Loucy (cell line): ENCODE measurements around the gene KCTD13.
"Not testable (repeated sequence)": the region's sequence is repeated elsewhere in the genome, so short reads cannot be mapped to it uniquely, and the experiment has no call there.

Experiments used
- H2AFZ ChIP-seq: fragments of 200-600 bp; sonication (generic); 2 replicates; pipeline ENCODE4 v1.6.0; 2016; ENCODE audit warnings: antibody characterized with exemption, mild to moderate bottlenecking, low read length, moderate library complexity
- H3F3A ChIP-seq: fragments of 200-600 bp; 2 replicates; pipeline ENCODE4 v1.6.0; 2016; ENCODE audit warnings: antibody characterized with exemption, low read depth, mild to moderate bottlenecking
- H3K27me3 ChIP-seq: fragments of 200-600 bp; sonication (generic); 2 replicates; pipeline ENCODE4 v1.6.1; 2014; ENCODE audit warnings: low read length, mild to moderate bottlenecking; ENCODE audit not compliant: insufficient read depth, poor library complexity, severe bottlenecking
- H3K36me3 ChIP-seq: fragments of 200-600 bp; sonication (generic); 2 replicates; pipeline ENCODE4 v1.6.1; 2016; ENCODE audit warnings: low read length; ENCODE audit not compliant: insufficient read depth
- H3K4me1 ChIP-seq: fragments of 200-600 bp; sonication (generic); 2 replicates; pipeline ENCODE4 v1.5.1; 2014; ENCODE audit warnings: low read length, mild to moderate bottlenecking; ENCODE audit not compliant: insufficient read depth, poor library complexity, severe bottlenecking
- H3K4me2 ChIP-seq: fragments of 200-600 bp; sonication (generic); 2 replicates; pipeline ENCODE4 v1.6.0; 2014; ENCODE audit warnings: antibody characterized with exemption, low read length, low read depth, mild to moderate bottlenecking; ENCODE audit not compliant: poor library complexity, severe bottlenecking
- H3K4me3 ChIP-seq: fragments of 200-600 bp; sonication (generic); 2 replicates; pipeline ENCODE4 v1.5.1; 2014; ENCODE audit warnings: low read length, mild to moderate bottlenecking, mixed read lengths; ENCODE audit not compliant: poor library complexity, severe bottlenecking
- H3K79me2 ChIP-seq: fragments of 200-600 bp; sonication (generic); 2 replicates; pipeline ENCODE4 v1.6.1; 2014; ENCODE audit warnings: low read length; ENCODE audit not compliant: insufficient read depth
- H3K9ac ChIP-seq: fragments of 200-600 bp; sonication (generic); 2 replicates; pipeline ENCODE4 v1.6.0; 2014; ENCODE audit warnings: mild to moderate bottlenecking, low read depth, low read length, moderate library complexity; ENCODE audit not compliant: poor library complexity, severe bottlenecking
- H3K9me2 ChIP-seq: fragments of 200-600 bp; sonication (generic); replicated peaks from 2 replicates; pipeline ENCODE4 v1.6.1; 2016; ENCODE audit warnings: low read depth, low read length, mixed read lengths
- H3K9me3 ChIP-seq: fragments of 200-600 bp; sonication (generic); 2 replicates; pipeline ENCODE4 v1.6.1; 2014; ENCODE audit warnings: mild to moderate bottlenecking, antibody characterized with exemption, low read length, low read depth; ENCODE audit not compliant: insufficient read depth
- H4K20me1 ChIP-seq: fragments of 200-600 bp; sonication (generic); 2 replicates; pipeline ENCODE4 v1.6.0; 2014; ENCODE audit warnings: antibody characterized with exemption, low read length, mild to moderate bottlenecking; ENCODE audit not compliant: insufficient read depth, poor library complexity, severe bottlenecking
- EZH2phosphoT487 ChIP-seq: fragments of 200-600 bp; IDR thresholded peaks from 2 replicates; pipeline ENCODE4 v1.6.1; 2018; ENCODE audit warnings: antibody characterized with exemption, mild to moderate bottlenecking, moderate library complexity, borderline replicate concordance
- TF ChIP-seq, protein P1 (sequence below): fragments of 200-600 bp; sonication (generic); conservative IDR thresholded peaks from 2 replicates; pipeline ENCODE4 v1.5.1; 2014; ENCODE audit warnings: mild to moderate bottlenecking, antibody characterized with exemption, low read length

KCTD13 gene

DNA sequence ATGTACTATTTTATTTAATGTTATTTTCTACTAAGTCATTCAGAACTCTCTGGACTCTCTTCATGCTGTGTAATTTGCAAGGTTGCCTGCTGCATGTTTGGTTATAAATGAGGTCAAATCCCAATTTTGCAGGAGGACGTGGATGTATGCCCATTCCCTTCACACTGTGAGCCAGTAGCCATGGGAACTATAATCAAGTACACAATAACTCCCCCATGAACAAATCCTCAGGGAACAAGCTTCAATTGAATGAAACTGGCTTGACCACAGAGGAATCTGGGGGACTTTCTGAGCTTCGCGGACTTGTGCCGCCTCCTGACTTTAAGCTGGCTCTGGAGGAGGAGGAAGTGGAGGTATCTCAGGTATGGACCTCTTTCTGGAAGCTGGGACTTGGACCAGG lies 14.6 kb upstream of the KCTD13 start:
- no peaks in the 10 kb centered on the region for H3K9me3 ChIP-seq
- H3K4me3 ChIP-seq, result no peak overlapping the region
- H3K4me2 ChIP-seq, result no peak overlapping the region
- H3K9me2 ChIP-seq, result no peaks in the 10 kb centered on the region
- H3K4me1 ChIP-seq, result peaks cover 11% of the 10 kb centered on the region
- no peak overlapping the region for H3K9ac ChIP-seq
- no peak for TF ChIP-seq EZH2phosphoT487
- TF ChIP-seq, protein P1, sequence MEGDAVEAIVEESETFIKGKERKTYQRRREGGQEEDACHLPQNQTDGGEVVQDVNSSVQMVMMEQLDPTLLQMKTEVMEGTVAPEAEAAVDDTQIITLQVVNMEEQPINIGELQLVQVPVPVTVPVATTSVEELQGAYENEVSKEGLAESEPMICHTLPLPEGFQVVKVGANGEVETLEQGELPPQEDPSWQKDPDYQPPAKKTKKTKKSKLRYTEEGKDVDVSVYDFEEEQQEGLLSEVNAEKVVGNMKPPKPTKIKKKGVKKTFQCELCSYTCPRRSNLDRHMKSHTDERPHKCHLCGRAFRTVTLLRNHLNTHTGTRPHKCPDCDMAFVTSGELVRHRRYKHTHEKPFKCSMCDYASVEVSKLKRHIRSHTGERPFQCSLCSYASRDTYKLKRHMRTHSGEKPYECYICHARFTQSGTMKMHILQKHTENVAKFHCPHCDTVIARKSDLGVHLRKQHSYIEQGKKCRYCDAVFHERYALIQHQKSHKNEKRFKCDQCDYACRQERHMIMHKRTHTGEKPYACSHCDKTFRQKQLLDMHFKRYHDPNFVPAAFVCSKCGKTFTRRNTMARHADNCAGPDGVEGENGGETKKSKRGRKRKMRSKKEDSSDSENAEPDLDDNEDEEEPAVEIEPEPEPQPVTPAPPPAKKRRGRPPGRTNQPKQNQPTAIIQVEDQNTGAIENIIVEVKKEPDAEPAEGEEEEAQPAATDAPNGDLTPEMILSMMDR, result no peak
- no peak overlapping the region for H2AFZ ChIP-seq
- no peaks in the 10 kb centered on the region for H3K36me3 ChIP-seq
- H3K27me3 ChIP-seq, result no peaks in the 10 kb centered on the region
- H3F3A ChIP-seq, result no peaks in the 10 kb centered on the region
- no peaks in the 10 kb centered on the region for H3K79me2 ChIP-seq
- H4K20me1 ChIP-seq, result no peaks in the 10 kb centered on the region

DNA sequence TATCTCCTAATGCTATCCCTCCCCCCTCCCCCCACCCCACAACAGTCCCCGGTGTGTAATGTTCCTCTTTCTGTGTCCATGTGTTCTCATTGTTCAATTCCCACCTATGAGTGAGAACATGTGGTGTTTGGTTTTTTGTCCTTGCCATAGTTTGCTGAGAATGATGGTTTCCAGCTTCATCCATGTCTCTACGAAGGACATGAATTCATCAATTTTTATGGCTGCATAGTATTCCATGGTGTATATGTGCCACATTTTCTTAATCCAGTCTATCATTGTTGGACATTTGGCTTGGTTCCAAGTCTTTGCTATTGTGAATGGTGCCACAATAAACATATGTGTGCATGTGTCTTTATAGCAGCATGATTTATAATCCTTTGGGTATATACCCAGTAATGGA lies 5.7 kb upstream of the KCTD13 start:
- H3K27me3 ChIP-seq, result not testable (repeated sequence)

DNA sequence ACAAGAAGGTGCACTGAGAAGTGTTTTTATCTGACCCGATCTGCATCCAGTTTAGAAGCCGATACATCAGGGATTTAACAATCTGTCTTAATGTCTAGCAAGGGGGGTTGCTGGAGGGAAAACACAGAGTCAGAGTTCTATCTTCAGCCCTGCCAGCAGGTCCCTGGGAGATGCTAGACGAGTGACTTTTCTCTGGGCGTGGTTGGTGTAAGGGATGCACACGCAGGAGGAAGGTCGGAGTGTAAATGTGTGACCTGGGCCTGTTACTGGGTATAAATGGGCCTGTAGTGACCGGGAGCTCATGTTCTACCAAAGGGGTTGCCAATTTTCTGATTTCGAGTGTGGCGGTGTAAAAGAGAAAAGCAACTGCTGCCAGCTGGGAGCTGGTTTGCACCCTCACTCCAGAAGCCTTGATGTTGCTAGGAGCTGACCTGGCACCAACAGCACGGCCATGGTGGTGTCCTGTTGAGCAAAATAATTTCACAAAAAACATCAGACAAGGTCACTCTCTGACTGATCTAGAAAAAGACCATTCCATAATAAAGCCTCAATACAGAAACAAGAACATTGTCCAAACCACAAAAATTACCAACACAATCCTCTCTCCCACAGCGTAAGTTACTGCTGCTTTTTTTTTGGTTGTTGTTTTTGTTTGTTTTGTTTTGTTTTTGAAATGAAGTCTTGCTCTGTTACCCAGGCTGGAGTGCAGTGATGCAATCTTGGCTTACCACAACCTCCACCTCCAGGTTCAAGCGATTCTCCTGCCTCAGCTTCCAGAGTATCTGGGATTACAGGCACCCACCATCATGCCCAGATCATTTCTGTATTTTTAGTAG lies 1.3 kb upstream of the KCTD13 start:
- no peaks in the 10 kb centered on the region for H3K27me3 ChIP-seq
- peak overlapping the region; percentile 92 for H3K4me2 ChIP-seq
- H3K79me2 ChIP-seq, result peaks cover 35% of the 10 kb centered on the region
- TF ChIP-seq, protein P1, result no peak
- no peak for TF ChIP-seq EZH2phosphoT487
- peak overlapping the region; percentile 88 for H3K4me3 ChIP-seq
- no peaks in the 10 kb centered on the region for H3K9me2 ChIP-seq
- no peaks in the 10 kb centered on the region for H3F3A ChIP-seq
- H3K36me3 ChIP-seq, result no peaks in the 10 kb centered on the region
- peak overlapping the region; percentile 85; the same call in 1 of the 2 replicates for H2AFZ ChIP-seq
- peak overlapping the region; percentile 93 for H3K9ac ChIP-seq
- peaks cover 28% of the 10 kb centered on the region for H3K4me1 ChIP-seq
- peaks cover 10% of the 10 kb centered on the region for H4K20me1 ChIP-seq
- no peaks in the 10 kb centered on the region for H3K9me3 ChIP-seq

More for the DNA sequence above, 5.7 kb upstream of the KCTD13 start:
- not testable (repeated sequence) for H3K9me3 ChIP-seq, H3K9me2 ChIP-seq, H4K20me1 ChIP-seq, H3K79me2 ChIP-seq, H2AFZ ChIP-seq, H3F3A ChIP-seq, H3K4me2 ChIP-seq, H3K9ac ChIP-seq, H3K36me3 ChIP-seq, H3K4me3 ChIP-seq
- peaks cover 14% of the 10 kb centered on the region for H3K4me1 ChIP-seq

DNA sequence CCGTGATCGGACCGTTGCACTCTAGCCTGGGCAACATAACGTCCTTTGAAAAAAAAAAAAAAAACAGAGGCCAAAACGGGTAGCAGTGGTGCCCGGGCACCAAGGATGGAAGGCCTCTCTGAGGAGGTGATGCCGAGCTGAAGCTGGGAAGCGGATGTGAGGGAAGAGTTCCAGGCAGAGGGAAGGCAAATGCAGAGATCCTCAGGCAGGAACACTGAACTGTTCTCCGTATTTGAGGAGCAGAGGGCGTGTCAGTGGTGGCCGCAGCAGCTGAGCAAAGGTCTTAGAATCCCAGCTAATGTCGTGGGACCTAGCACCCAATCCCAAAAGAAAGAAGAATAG lies 656 bp upstream of the KCTD13 start:
- peak overlapping the region; percentile 93 for H3K9ac ChIP-seq
- no peaks in the 10 kb centered on the region for H3K36me3 ChIP-seq
- no peaks in the 10 kb centered on the region for H3F3A ChIP-seq
- TF ChIP-seq, protein P1, result no peak
- no peak for TF ChIP-seq EZH2phosphoT487
- peak overlapping the region; percentile 92 for H3K4me2 ChIP-seq
- peaks cover 10% of the 10 kb centered on the region for H4K20me1 ChIP-seq
- H3K4me1 ChIP-seq, result peaks cover 28% of the 10 kb centered on the region
- H3K9me2 ChIP-seq, result no peaks in the 10 kb centered on the region
- peak overlapping the region; percentile 88 for H3K4me3 ChIP-seq
- no peaks in the 10 kb centered on the region for H3K27me3 ChIP-seq
- H3K9me3 ChIP-seq, result no peaks in the 10 kb centered on the region
- peak overlapping the region; percentile 85 for H2AFZ ChIP-seq
- peaks cover 35% of the 10 kb centered on the region for H3K79me2 ChIP-seq
